ENCODE data around the gene CPT2.
"Not testable (repeated sequence)": the region's sequence is repeated elsewhere in the genome, so short reads cannot be mapped to it uniquely, and the experiment has no call there.

Gene CPT2

GRCh38 chr1:53182716-53183094, 13.9 kb upstream of the CPT2 start:
- no peak for DNase-seq

- DNase-seq, result no peak
These were observed 13.3 kb upstream of the CPT2 start for GRCh38 chr1:53183095-53183990.

- DNase-seq, result not testable (repeated sequence)
These were observed 10.7 kb upstream of the CPT2 start for GRCh38 chr1:53185955-53186297.

GRCh38 chr1:53186533-53186932, 10.1 kb upstream of the CPT2 start:
- no peak for DNase-seq

- DNase-seq, result no peak
These were observed 9.2 kb upstream of the CPT2 start for GRCh38 chr1:53187401-53187800.

- DNase-seq, result no peak
These were observed 8.5 kb upstream of the CPT2 start for GRCh38 chr1:53188099-53188498.

- no peak for DNase-seq
These were observed 7.6 kb upstream of the CPT2 start for GRCh38 chr1:53189061-53189460.

GRCh38 chr1:53190210-53190611, 6.4 kb upstream of the CPT2 start:
- DNase-seq, result no peak

- DNase-seq, result no peak
These were observed 1.2 kb upstream of the CPT2 start for GRCh38 chr1:53195246-53196016.

- DNase-seq, result peak; percentile 42
These were observed 573 bp upstream of the CPT2 start for GRCh38 chr1:53196017-53196484.

- no peak for DNase-seq
These were observed 922 bp downstream of the CPT2 start for GRCh38 chr1:53197291-53198200.

- DNase-seq, result no peak
These were observed 1.6 kb downstream of the CPT2 start for GRCh38 chr1:53198241-53198651.

GRCh38 chr1:53203466-53203865, 6.8 kb downstream of the CPT2 start:
- no peak for DNase-seq

GRCh38 chr1:53205496-53205895, 8.9 kb downstream of the CPT2 start:
- DNase-seq, result not testable (repeated sequence)

GRCh38 chr1:53206083-53206685, 9.6 kb downstream of the CPT2 start:
- DNase-seq, result not testable (repeated sequence)

- no peak for DNase-seq
These were observed 10.2 kb downstream of the CPT2 start for GRCh38 chr1:53206735-53207379.

GRCh38 chr1:53207726-53208125, 11.1 kb downstream of the CPT2 start:
- no peak for DNase-seq

GRCh38 chr1:53210352-53210751, 13.7 kb downstream of the CPT2 start:
- no peak for DNase-seq

GRCh38 chr1:53210954-53211353, 14.3 kb downstream of the CPT2 start:
- DNase-seq, result no peak

- DNase-seq, result no peak
These were observed 17.8 kb downstream of the CPT2 start for GRCh38 chr1:53214376-53214940.

GRCh38 chr1:53218201-53218600, 21.6 kb downstream of the CPT2 start:
- DNase-seq, result no peak

GRCh38 chr1:53219711-53220110, 23.1 kb downstream of the CPT2 start:
- DNase-seq, result peak; percentile 51

Measured in NCI-H510A treated with DMSO at 0.1 percent for 48 hours (cell line).